ENCODE data around the gene RAB5B.

The RAB5B gene, protein sequence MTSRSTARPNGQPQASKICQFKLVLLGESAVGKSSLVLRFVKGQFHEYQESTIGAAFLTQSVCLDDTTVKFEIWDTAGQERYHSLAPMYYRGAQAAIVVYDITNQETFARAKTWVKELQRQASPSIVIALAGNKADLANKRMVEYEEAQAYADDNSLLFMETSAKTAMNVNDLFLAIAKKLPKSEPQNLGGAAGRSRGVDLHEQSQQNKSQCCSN

DNA sequence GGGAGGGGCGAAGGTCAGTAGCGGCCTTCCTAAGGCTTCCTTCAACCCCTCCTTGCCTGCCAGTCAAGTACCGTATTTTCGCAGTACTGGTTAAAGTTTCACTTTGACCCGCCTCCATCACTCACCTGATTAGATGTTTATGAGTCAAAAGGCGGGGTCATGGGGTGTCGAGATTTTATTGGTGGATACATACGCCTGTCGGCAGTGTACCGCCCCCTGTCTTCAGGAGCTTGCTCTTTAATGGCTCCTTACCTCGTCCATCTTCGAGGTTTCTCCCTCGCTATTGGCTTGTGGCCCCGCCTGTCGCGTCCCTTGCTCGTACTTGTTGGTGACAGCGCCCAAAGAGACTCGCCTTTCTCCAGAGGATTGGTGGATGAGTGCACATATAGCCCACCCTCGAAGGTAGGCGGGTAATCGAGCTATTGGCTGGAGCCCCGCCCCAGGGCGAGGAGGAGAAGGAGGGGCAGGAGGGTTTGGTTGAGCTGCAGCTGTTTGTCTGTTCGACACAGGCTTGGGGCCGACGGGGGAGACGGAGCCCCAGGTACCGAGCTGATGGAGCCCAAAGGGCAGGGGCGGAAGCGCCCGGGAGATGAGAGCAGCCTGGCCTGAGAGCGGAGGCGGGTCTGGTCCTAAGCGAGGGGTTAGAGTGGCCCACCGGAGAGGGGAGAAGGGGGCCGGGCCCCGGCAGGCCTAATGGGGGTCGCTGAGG is at the start of gene RAB5B:
RAB5B (plus strand) TSS at position 480 of the 709 bp plus-strand sequence. CDS start 12,883 bp downstream, outside the sequence.
- peak; percentile 100 for DNase-seq (ENCODE audit: low read depth, low spot score)

- DNase-seq (ENCODE audit: low read depth, low spot score) = no peak
These were observed 48.5 kb upstream of the RAB5B start for GRCh38 chr12:55925371-55925770.

DNA sequence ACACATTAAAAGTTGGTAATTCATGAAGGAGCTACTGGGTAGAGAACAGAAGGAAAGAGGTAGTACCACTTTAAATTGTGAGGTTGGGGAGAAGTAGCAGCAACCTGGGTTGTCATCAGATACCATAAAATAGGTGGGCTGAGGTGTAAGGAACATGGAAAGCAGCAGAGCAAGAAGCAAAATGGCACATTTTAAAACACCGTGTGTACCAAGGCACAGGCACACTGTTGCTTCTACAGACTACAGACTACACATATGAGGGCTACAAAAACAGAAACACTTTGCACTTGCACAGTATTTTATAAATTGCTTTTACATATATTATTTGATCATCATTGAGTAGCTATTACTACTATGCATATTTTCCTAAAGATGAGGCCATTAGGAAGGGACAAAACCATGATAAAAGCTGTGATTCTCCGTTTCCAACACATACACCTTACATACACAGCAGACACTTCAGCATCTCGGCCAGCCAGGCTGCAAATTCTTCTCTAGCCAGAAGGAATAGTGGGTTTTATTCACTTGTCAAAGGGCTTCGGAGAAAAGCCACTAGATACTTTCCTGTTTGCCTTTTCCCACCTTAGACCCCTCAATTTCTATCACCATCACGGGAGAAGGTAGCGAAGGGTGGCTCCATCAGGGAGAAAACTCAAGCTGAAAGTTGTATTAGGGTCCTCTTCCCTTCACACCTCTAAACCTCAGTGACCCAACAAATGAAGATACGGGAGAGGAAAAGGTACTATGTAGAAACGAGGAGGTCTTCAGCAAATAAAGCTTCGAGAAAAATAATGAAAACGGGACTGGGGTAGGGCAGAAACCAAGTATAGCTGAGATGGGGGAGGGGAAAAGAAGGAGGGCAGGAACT is 47.8 kb upstream of the RAB5B start:
- DNase-seq (ENCODE audit: low read depth, low spot score) = peak; percentile 16

DNA sequence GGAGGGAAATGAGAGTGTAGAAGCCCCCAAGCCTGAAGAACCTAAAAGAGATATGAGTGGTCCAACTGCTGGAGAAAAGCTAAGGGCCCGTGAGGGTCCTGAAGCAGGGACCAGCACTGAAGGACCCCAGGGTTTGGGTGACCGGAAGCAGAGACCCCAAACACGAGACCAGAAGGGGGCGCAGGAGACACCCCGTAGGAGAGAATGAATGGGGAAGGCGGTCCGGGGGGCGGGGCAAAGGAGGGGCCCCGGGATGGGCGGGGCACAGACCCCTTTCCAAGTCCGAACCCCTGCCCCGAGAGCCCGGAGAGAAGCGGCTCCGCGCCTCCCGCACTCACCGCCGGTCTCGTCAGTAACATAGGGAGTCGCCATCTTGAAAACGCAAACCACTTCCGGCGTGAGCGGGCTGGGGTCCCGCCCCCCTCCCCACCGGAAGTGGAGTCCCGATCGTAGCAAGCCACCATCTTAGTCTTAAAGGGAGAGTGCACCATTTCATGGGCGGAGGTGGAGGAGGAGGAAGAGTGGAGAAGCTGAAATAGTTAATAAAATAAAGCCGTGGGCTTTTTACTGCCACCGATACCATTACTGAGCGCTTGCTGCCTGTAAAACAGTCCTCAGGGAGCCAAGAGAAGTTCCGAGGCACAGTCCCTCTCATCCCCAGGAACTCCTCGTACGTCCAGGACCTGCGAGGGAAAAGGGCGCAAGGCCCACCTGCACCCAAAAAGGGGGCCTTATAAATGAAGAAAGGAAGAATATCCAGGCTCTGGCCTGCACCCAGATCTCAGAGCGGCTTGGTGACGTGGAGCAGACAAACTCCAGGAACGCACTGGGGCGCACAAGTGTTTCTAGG is 46.9 kb upstream of the RAB5B start:
- DNase-seq (ENCODE audit: low read depth, low spot score) = peak; percentile 96

DNA sequence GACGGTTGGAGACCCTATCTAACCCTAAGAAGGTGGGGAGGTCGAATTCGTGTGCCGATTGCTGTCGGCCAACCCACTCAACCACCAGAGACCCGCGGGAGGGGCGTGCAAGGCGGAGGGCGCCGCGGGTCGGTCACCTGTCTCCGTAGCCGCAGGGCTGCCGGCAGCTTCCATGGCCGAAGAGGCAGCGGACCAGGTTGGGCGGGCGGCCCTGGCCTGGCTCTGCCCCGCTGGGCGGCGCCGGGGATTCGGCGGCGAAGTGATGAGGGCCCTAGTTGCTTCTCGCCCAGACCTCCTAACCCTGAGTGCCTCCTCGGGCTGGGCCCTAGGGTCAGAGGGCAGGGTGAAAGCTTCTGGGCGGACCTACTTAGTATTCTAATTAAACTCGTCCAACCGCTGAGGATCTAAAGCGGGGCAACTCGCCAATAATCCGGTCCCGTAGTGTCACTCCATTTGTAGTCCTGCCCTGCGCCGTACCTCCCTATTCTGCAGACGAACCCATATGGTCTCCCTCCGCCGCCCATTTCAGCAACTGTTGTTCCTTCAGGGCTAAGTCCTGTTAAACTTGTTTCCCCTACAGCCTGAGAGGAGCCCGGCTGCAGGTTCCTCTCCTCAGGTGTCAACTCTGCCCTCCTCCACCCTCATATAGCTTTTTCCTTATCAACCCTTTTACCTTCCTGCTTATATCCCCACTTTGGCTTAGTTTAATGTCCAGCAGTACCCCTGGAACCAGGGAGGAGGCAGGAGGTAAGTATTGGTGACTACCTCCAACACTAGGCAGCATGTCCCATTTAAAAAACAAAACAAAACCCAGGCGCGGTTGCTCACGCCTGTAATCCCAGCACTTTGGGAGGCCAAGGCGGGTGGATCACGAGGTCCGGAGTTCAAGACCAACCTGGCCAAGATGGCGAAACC is 46.0 kb upstream of the RAB5B start, which contains the start of gene PYM1:
PYM1 (minus strand) TSS at position 307 of the 915 bp plus-strand sequence; CDS start at position 174, 133 bp downstream.
- peak; percentile 75 for DNase-seq (ENCODE audit: low read depth, low spot score)

DNA sequence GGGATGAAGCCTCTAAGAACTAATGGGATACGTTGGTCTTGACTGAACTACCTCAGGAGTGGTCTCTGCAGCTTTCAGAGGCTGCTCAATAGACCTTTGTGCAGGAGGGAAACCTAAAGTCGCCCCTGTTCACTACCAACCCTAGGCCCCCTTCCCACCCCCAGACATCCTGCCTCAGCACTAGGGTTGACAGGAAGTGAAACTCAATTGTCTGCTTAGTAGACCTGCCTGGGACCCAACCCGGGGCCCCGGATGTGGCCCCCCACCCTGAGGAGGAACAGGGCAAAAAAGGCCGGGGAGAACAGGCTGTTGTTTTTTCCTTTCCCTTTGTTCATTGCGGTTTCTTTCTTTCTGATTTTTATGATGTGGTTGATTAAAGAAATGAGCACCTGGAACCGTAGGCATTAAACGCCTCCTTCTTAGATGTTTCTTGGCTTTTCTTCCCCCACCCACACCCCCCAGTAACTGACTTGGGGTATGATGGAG is 44.5 kb upstream of the RAB5B start:
- DNase-seq (ENCODE audit: low read depth, low spot score) = no peak

DNA sequence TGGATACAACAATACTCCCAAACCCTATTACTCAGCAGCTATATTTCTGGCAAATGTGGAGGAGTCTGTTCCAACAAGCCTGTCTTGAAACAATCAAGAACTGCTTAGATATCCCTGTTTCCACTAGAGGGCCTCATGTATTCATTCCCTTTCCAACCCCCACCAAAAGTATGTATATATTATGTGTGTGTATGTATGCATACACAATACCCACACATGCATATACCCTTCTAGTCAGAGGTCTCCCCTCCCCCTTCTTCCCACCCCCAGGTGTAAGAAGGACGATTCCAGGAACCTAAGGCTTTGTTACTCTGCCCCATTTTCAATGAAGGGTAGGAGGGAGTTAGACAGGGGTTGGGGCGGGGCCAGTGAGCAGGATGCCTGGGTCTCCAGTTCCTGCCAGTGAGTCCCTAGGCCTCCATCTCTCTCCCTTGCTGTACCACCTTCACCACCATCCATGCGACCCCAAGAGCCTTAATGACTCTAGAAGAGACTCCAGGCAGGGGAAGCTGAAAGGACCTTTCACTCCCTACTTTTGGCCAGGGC is 43.0 kb upstream of the RAB5B start, which contains the start of gene DGKA:
DGKA (plus strand) TSS at position 392 of the 546 bp plus-strand sequence. CDS start 5,342 bp downstream, outside the sequence.
- peak; percentile 67 for DNase-seq (ENCODE audit: low read depth, low spot score)

- DNase-seq (ENCODE audit: low read depth, low spot score) = no peak
These were observed 42.5 kb upstream of the RAB5B start for GRCh38 chr12:55931317-55931779.

DNA sequence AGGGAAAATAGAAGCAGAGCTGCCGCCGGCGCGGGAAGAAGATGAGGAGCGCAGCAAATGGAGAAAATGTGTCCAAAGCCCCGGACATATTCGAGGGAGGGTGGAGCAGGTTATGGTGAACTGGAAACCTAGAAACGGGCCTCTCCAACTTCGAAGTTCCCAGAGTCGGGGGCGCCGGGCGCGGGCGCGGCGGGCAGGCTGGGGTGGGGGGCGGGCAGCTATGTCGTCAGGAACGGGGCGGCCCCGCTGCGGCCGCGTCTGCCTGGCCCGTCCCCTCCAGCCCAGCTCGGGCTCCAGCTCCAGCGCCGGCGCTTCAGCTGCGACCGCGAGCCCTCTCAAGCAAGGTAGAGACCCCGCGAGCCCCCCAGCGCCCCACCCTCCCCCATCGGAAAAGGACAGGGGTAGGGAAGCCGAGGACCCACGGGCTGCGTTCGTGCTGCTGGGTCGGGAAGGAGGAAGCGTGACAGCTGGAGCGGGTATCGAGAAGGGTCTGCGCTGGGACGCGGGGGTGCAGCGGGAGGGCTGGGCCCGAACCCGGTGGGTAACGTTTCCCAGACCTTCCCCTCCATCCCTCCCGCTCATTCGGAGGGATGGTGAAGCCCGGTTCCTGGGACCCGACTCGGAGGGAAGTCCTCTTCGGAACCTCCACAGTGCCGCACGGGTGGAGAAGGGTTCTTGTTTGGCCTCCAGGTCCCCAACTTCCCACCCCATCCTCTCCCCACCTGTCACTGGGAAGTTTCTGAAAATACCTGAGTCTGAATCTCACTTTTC is 41.9 kb upstream of the RAB5B start:
- DNase-seq (ENCODE audit: low read depth, low spot score) = peak; percentile 78

DNA sequence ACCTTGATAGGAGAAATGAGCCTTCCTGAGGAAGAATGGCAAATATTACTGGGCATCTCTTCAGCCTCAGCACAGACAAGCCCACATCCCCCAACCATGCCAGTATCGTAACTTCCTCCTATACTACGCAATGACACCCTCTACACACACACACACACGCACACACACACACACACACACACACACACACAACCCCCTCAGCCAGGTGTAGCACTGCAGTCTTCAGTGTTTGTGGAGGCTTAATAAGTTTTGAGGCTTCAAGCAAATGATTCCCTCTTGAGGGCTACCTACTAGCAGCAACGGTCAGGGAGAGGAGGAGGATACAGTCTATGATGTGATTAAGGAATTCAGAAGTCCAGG is 41.3 kb upstream of the RAB5B start:
- DNase-seq (ENCODE audit: low read depth, low spot score) = peak; percentile 38

DNA sequence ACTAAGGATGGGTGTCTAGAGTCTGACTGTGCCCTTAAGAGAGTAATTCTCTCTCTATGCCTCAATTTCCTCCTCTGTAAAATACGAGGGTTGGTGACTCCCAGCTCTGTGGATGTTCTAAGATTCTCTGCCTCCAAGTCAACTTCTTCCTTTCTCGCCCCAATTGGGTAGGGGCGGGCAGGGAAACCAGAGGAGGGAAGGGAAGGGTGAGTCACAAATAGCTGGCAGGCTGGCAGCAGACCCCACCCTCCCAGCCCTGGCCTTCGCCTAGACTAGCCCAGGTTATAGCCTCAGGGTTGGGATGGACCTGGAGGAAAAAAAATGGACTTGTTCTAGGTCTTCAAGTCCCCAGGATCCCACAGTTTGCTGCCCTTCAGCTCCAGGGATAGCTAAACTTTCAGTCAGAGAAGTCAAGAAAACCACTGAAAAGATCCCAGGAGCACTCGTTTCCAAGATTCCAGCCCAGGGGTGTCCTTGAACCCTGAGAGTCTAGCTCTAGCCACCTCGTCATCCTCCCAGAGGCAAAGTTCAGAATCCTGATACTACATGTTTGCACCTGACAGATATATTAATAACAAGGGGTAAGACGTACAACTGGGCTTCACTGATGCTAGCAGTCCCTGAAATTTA is 40.6 kb upstream of the RAB5B start:
- DNase-seq (ENCODE audit: low read depth, low spot score) = peak; percentile 60

GRCh38 chr12:55933799-55934742 is 39.8 kb upstream of the RAB5B start:
- no peak for DNase-seq (ENCODE audit: low read depth, low spot score)

GRCh38 chr12:55934773-55935172 is 39.1 kb upstream of the RAB5B start:
- DNase-seq (ENCODE audit: low read depth, low spot score) = no peak

- DNase-seq (ENCODE audit: low read depth, low spot score) = no peak
These were observed 38.1 kb upstream of the RAB5B start for GRCh38 chr12:55935738-55936151.

GRCh38 chr12:55937981-55938380 is 35.9 kb upstream of the RAB5B start:
- no peak for DNase-seq (ENCODE audit: low read depth, low spot score)

- no peak for DNase-seq (ENCODE audit: low read depth, low spot score)
These were observed 34.9 kb upstream of the RAB5B start for GRCh38 chr12:55938826-55939501.
